DMS53 treated with DMSO at 0.1 percent for 48 hours (cell line): ENCODE data around the gene DYRK1A.
"Not testable (repeated sequence)": the region's sequence is repeated elsewhere in the genome, so short reads cannot be mapped to it uniquely, and the experiment has no call there.

Experiments used
- DNase-seq: peaks from one replicate; lab custom pipeline; 2025; ENCODE audit not compliant: unreplicated experiment; lab: John Stamatoyannopoulos, UW

Gene DYRK1A

GRCh38 chr21:37522641-37523295 is 156.2 kb downstream of the DYRK1A start:
- no peak for DNase-seq

- DNase-seq = not testable (repeated sequence)
These were observed 158.4 kb downstream of the DYRK1A start for GRCh38 chr21:37524944-37525343.

- no peak for DNase-seq
These were observed 159.2 kb downstream of the DYRK1A start for GRCh38 chr21:37525810-37526209.

GRCh38 chr21:37527103-37527502 is 160.5 kb downstream of the DYRK1A start:
- no peak for DNase-seq

- DNase-seq = no peak
These were observed 161.1 kb downstream of the DYRK1A start for GRCh38 chr21:37527716-37528115.

- no peak for DNase-seq
These were observed 161.8 kb downstream of the DYRK1A start for GRCh38 chr21:37528150-37528937.

GRCh38 chr21:37529649-37530048 is 163.1 kb downstream of the DYRK1A start:
- no peak for DNase-seq

GRCh38 chr21:37530901-37531351 is 164.4 kb downstream of the DYRK1A start:
- DNase-seq = no peak

GRCh38 chr21:37531431-37531932 is 164.9 kb downstream of the DYRK1A start:
- no peak for DNase-seq

- no peak for DNase-seq
These were observed 166.6 kb downstream of the DYRK1A start for GRCh38 chr21:37532868-37533780.

GRCh38 chr21:37534431-37534830 is 167.9 kb downstream of the DYRK1A start:
- DNase-seq = no peak

GRCh38 chr21:37535130-37535529 is 168.6 kb downstream of the DYRK1A start:
- no peak for DNase-seq

GRCh38 chr21:37535672-37536071 is 169.1 kb downstream of the DYRK1A start:
- no peak for DNase-seq

- no peak for DNase-seq
These were observed 170.2 kb downstream of the DYRK1A start for GRCh38 chr21:37536616-37537278.

- no peak for DNase-seq
These were observed 170.9 kb downstream of the DYRK1A start for GRCh38 chr21:37537391-37537996.

GRCh38 chr21:37538971-37539590 is 172.5 kb downstream of the DYRK1A start:
- DNase-seq = no peak

- not testable (repeated sequence) for DNase-seq
These were observed 174.6 kb downstream of the DYRK1A start for GRCh38 chr21:37541128-37541527.

GRCh38 chr21:37542512-37542911 is 175.9 kb downstream of the DYRK1A start:
- no peak for DNase-seq

GRCh38 chr21:37546299-37546908 is 179.8 kb downstream of the DYRK1A start:
- no peak for DNase-seq
